Left ventricle myocardium inferior (tissue), 1 donor: ENCODE data around the gene PAH. TPM values are rescaled to one million over a fixed set of nuclear protein-coding genes. Genes with fewer than 3 reads are reported as not detected.

Experiments used
- DNase-seq: peaks from one replicate; pipeline ENCODE4 v3.0.0-alpha.2; 2020
- H3K27ac ChIP-seq: fragments of 200-600 bp; replicated peaks from 2 replicates; pipeline ENCODE4 v1.8.0; 2021
- H3K27me3 ChIP-seq: fragments of 200-600 bp; 2 replicates; pipeline ENCODE4 v1.8.0; 2021; ENCODE audit warnings: low read depth
- H3K36me3 ChIP-seq: fragments of 200-600 bp; 2 replicates; pipeline ENCODE4 v1.8.0; 2021
- H3K4me1 ChIP-seq: fragments of 200-600 bp; 2 replicates; pipeline ENCODE4 v1.8.0; 2021
- H3K4me3 ChIP-seq: fragments of 200-600 bp; 2 replicates; pipeline ENCODE4 v1.8.0; 2021; ENCODE audit warnings: mild to moderate bottlenecking, moderate library complexity
- H3K9me3 ChIP-seq: fragments of 200-600 bp; replicated peaks from 2 replicates; pipeline ENCODE4 v1.8.0; 2021
- CTCF ChIP-seq: fragments of 200-600 bp; IDR thresholded peaks from 2 replicates; pipeline ENCODE4 v1.8.0; 2021; ENCODE audit warnings: antibody characterized with exemption, mild to moderate bottlenecking, borderline replicate concordance
- intact Hi-C: fragments of 100-400 bp; cut with micrococcal nuclease; formaldehyde crosslinking; loops from one replicate; pipeline ENCODE4 v1.11.0; 2022
- total RNA-seq: library from RNA; stranded (reverse); fragmentation: NEBNext Ultra II Directional; extraction: Animal tissue kit (Norgen Biotek cat#: 25700); gene quantifications from one replicate; pipeline ENCODE4 v1.2.1, GENCODE V29; 2021
- donor health status: DM: no; HTN: yes; CAD: no; lungs with severe emphysema.

The PAH gene
- total RNA-seq, 1 donor from 2014 or later: not detected

GRCh38 chr12:102948941-102949352 lies 31.9 kb upstream of the PAH start:
- peak; percentile 82 for TF ChIP-seq CTCF
- peak; percentile 21 for DNase-seq
- intact Hi-C loops: no loop called here

GRCh38 chr12:102946042-102946441 lies 29.0 kb upstream of the PAH start:
- Histone ChIP-seq H3K36me3 (no peaks in the 10 kb centered on the region), H3K4me1 (no peaks in the 10 kb centered on the region), H3K27ac (no peak overlapping the region), H3K9me3 (peaks cover 25% of the 10 kb centered on the region), H3K27me3 (peaks cover 61% of the 10 kb centered on the region), H3K4me3 (no peak overlapping the region)
- TF ChIP-seq CTCF: no peak
- no peak for DNase-seq
- intact Hi-C loops: no loop called here

More at GRCh38 chr12:102948941-102949352, 31.9 kb upstream of the PAH start:
- H3K36me3 ChIP-seq: no peaks in the 10 kb centered on the region
- H3K4me3 ChIP-seq: no peak overlapping the region
- H3K27me3 ChIP-seq: peaks cover 90% of the 10 kb centered on the region
- peaks cover 6% of the 10 kb centered on the region for H3K9me3 ChIP-seq
- H3K4me1 ChIP-seq: no peaks in the 10 kb centered on the region
- no peak overlapping the region for H3K27ac ChIP-seq

GRCh38 chr12:102939670-102940222 lies 22.7 kb upstream of the PAH start:
- Histone ChIP-seq H3K36me3 (no peaks in the 10 kb centered on the region), H3K4me1 (no peaks in the 10 kb centered on the region), H3K4me3 (no peak overlapping the region), H3K27me3 (peaks cover 20% of the 10 kb centered on the region), H3K9me3 (peaks cover 35% of the 10 kb centered on the region), H3K27ac (no peak overlapping the region)
- no peak for TF ChIP-seq CTCF
- no peak for DNase-seq
- intact Hi-C loops: no loop called here

DNA sequence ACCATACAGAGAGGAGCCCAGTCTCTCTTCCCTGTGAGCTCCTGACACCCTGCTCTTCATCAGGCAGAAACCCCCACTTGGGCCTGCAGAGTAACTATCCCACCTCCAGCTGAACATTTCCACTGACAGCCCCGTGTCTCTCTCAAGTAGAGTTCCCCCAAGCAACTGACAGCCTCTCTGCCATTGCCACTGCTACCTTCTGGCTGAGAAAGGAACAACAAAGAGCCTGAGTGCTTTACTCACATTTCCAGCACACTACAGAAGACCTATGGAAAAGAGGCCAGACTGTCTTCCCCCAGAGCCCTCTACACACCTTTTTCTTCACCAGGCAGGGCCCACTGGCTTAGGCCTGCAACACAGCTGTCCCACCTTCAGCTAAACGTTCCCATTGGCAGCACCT lies 22.0 kb upstream of the PAH start:
- Histone ChIP-seq H3K27me3 (peaks cover 20% of the 10 kb centered on the region), H3K36me3 (no peaks in the 10 kb centered on the region), H3K27ac (no peak overlapping the region), H3K9me3 (peaks cover 35% of the 10 kb centered on the region), H3K4me3 (no peak overlapping the region), H3K4me1 (no peaks in the 10 kb centered on the region)
- intact Hi-C loops: no loop called here
- DNase-seq: no peak
- TF ChIP-seq CTCF: no peak

DNA sequence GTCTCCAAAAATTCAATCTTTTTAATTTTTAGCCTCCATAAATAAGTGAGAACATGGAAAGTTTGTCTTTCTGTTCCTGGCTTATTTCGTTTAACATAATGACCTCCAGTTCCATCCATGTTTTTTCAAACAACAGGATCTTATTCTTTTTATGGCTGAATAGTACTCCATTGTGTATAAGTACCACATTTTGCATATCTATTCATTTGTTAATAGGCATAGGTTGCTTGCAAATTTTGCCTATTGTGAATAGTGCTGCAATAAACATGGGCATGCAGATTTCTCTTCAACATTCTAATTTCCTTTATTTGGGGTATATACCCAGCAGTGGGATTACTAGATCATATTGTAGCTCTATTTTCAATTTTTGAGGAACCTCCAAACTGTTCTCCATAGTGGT lies 16.1 kb upstream of the PAH start:
- Histone ChIP-seq H3K27me3 (peaks cover 26% of the 10 kb centered on the region), H3K4me3 (no peak overlapping the region), H3K36me3 (no peaks in the 10 kb centered on the region), H3K27ac (no peak overlapping the region), H3K4me1 (no peaks in the 10 kb centered on the region), H3K9me3 (no peaks in the 10 kb centered on the region)
- no peak for TF ChIP-seq CTCF
- intact Hi-C loops: no loop called here
- no peak for DNase-seq
